Tibial nerve (tissue), 3 donors: ENCODE data around the gene SEC22C.

Source experiments
- CTCF ChIP-seq, 5 experiments: fragments of 200-600 bp in 3 of 5; fragments of 450-650 bp in 2 of 5; sonication (generic) in 3 of 5; IDR thresholded peaks; one replicate each; pipeline ENCODE4 v1.5.1; 2016 to 2019; ENCODE audit warnings: antibody characterized with exemption in 5 of 5, mild to moderate bottlenecking in 3 of 5, moderate library complexity in 2 of 5
- POLR2A ChIP-seq, 2 donors: fragments of 450-650 bp; IDR thresholded peaks; one replicate each; pipeline ENCODE4 v1.6.1; 2017; ENCODE audit warnings: antibody characterized with exemption in 2 of 2, mild to moderate bottlenecking in 2 of 2, moderate library complexity in 2 of 2

- TF ChIP-seq CTCF (IDR thresholded peaks at IDR 0.05), result no peak
- no peak for TF ChIP-seq POLR2A (IDR thresholded peaks at IDR 0.05)
Observed at GRCh38 chr3:42511201-42511600, 70.6 kb downstream of the SEC22C start.
